HL-60 (cell line): ENCODE measurements around the gene SIAH3.

Experiments used
- DNase-seq, 2 experiments: peaks; one replicate each; pipeline ENCODE4 v3.0.0-alpha.2; 2010 to 2020; ENCODE audit warnings: low read depth in 1 of 2, low spot score in 1 of 2
- H3K27ac ChIP-seq: fragments of 250-450 bp; sonication (Bioruptor Pico); replicated peaks from 2 replicates; pipeline ENCODE4 v1.5.1; 2020; ENCODE audit warnings: mild to moderate bottlenecking, moderate library complexity
- H3K27me3 ChIP-seq: fragments of 250-450 bp; sonication (Bioruptor Pico); 2 replicates; pipeline ENCODE4 v1.5.1; 2021; ENCODE audit warnings: mild to moderate bottlenecking, moderate library complexity; ENCODE audit not compliant: insufficient read depth, poor library complexity, severe bottlenecking
- H3K4me3 ChIP-seq: replicated peaks from 2 replicates; pipeline ENCODE4 v1.5.1; 2011; ENCODE audit warnings: mild to moderate bottlenecking, control low read depth, low read length; ENCODE audit not compliant: insufficient read depth
- CTCF ChIP-seq: IDR thresholded peaks from one replicate; pipeline ENCODE4 v1.5.1; 2011; ENCODE audit warnings: low read length, control low read depth, inconsistent platforms; ENCODE audit not compliant: insufficient read depth
- GABPA ChIP-seq: IDR thresholded peaks from 2 replicates; pipeline ENCODE4 v1.6.1; 2012; ENCODE audit warnings: low read depth
- POLR2AphosphoS5 ChIP-seq: IDR thresholded peaks from 2 replicates; pipeline ENCODE4 v1.6.1; 2012; ENCODE audit warnings: low read depth
- SPI1 ChIP-seq: IDR thresholded peaks from 2 replicates; pipeline ENCODE4 v1.6.1; 2012; ENCODE audit warnings: low read depth, mild to moderate bottlenecking, borderline replicate concordance
- TF ChIP-seq, protein P1 (sequence below): IDR thresholded peaks from 2 replicates; pipeline ENCODE4 v1.6.1; 2012; ENCODE audit warnings: low read depth; ENCODE audit not compliant: insufficient replicate concordance

SIAH3 gene

GRCh38 chr13:45752510-45752909, 99.0 kb downstream of the SIAH3 start:
- no peaks in the 10 kb centered on the region for H3K27me3 ChIP-seq
- peak in 1 of 2 experiments; percentile 49 for DNase-seq
- TF ChIP-seq, protein P1, sequence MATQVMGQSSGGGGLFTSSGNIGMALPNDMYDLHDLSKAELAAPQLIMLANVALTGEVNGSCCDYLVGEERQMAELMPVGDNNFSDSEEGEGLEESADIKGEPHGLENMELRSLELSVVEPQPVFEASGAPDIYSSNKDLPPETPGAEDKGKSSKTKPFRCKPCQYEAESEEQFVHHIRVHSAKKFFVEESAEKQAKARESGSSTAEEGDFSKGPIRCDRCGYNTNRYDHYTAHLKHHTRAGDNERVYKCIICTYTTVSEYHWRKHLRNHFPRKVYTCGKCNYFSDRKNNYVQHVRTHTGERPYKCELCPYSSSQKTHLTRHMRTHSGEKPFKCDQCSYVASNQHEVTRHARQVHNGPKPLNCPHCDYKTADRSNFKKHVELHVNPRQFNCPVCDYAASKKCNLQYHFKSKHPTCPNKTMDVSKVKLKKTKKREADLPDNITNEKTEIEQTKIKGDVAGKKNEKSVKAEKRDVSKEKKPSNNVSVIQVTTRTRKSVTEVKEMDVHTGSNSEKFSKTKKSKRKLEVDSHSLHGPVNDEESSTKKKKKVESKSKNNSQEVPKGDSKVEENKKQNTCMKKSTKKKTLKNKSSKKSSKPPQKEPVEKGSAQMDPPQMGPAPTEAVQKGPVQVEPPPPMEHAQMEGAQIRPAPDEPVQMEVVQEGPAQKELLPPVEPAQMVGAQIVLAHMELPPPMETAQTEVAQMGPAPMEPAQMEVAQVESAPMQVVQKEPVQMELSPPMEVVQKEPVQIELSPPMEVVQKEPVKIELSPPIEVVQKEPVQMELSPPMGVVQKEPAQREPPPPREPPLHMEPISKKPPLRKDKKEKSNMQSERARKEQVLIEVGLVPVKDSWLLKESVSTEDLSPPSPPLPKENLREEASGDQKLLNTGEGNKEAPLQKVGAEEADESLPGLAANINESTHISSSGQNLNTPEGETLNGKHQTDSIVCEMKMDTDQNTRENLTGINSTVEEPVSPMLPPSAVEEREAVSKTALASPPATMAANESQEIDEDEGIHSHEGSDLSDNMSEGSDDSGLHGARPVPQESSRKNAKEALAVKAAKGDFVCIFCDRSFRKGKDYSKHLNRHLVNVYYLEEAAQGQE = no peak
- no peak for TF ChIP-seq SPI1
- TF ChIP-seq GABPA = peak; percentile 52; the same call in 1 of the 2 replicates
- no peak for TF ChIP-seq CTCF
- H3K4me3 ChIP-seq = no peak overlapping the region
- H3K27ac ChIP-seq = no peak overlapping the region

DNA sequence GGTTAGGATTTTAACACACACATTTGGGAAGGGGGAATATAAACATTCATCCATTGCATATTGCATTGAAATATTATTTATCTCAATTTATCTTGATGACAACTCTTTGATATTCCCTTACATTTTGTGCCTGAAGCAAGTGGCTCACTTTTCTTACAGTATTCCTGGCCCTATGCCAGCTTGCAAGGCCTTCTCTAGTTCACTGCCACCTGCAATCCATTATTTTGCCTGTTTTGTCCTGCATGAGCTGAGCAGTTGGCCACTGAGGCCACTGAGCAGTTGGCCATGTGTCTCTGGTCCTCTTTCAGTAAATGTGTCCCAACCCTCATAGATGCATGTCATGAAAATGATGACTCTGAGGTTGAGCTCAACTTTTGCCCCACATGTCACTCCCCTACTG, 99.7 kb downstream of the SIAH3 start:
- Histone ChIP-seq H3K4me3 (no peak overlapping the region), H3K27me3 (no peaks in the 10 kb centered on the region)
- no peak for DNase-seq

DNA sequence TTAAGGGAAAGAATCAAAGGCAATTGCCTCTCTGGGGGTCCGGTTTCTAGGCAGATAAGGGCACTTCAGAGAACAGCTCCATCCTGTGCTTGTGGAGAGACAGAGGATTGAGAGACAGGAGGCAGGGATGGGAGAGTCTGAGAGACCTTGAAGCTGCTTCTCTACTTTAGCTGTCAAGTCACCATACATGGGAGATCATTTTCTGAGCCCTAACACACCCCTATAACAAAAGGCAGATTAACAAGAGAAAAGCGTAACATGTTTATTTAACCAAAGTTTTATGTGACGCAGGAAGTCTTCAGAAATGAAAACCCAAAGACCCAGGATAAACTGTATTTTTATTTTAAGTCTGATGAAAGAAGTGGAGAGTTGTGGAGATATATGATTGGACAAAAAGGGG, 101.0 kb downstream of the SIAH3 start:
- Histone ChIP-seq H3K27ac (no peak overlapping the region), H3K27me3 (no peaks in the 10 kb centered on the region), H3K4me3 (no peak overlapping the region)
- TF ChIP-seq SPI1 = no peak
- no peak for DNase-seq

More for the DNA sequence above, 99.7 kb downstream of the SIAH3 start:
- TF ChIP-seq SPI1 (no peak), CTCF (no peak), POLR2AphosphoS5 (no peak), GABPA (no peak)
- TF ChIP-seq, protein P1 = no peak
- H3K27ac ChIP-seq = no peak overlapping the region

GRCh38 chr13:45748941-45749759, 102.4 kb downstream of the SIAH3 start:
- no peak for DNase-seq
- no peak overlapping the region for H3K27ac ChIP-seq
- no peaks in the 10 kb centered on the region for H3K27me3 ChIP-seq
- no peak for TF ChIP-seq CTCF
- H3K4me3 ChIP-seq = no peak overlapping the region
